ENCODE results near the gene GMDS.

The GMDS gene

GRCh38 chr6:2237001-2237400, 8.4 kb downstream of the GMDS start:
- no peak for DNase-seq

GRCh38 chr6:2235777-2236495, 9.5 kb downstream of the GMDS start:
- DNase-seq = no peak

- no peak for DNase-seq
Observed at GRCh38 chr6:2232445-2232844, 13.0 kb downstream of the GMDS start.

GRCh38 chr6:2231438-2231837, 14.0 kb downstream of the GMDS start:
- no peak for DNase-seq

DNA sequence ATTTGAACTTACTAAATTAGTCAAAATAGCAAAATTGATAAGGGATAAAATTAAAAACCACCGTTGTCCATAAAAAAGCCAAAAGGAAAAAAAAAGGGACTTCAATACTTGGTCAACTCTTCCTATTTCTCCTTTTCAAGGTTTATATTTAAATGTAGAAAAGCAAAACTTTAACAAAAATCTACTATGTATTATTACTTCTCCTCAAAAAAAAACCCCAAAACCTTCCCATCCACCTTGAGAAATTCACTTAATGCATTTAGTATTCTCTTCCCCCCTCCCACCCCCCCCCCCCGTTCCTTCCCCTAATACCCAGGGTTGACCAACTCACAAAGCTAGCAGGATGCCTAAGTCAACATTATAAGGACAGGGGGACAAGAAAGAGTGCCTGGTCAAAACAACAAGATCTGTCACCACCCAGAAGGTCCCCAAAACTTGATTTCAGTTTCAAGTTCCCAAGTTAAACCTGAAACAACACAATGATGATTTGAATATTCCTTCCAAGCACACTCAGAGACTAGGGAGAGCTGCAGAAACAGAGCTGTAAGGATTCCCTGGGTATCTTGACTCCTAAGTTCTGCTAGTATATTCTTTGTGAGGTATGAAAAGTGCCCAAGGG, 14.6 kb downstream of the GMDS start:
- DNase-seq = no peak

DNA sequence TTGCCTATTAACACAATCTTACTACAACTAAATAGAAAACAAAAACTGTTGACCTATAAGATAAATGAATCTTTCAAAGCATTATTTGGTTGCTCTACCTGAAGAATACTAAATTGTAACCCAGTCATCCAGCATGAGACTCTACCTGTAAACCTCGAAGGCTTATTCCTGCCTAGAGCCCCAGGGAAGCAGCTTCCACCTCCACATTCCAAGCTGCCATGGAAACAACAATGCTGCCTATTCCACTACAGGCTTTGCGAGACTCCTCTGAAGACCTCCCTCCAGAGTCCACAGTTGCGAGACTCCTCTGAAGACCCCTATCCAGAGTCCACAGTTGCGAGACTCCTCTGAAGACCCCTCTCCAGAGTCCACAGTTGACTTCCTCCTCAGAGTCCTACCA, 15.7 kb downstream of the GMDS start:
- DNase-seq = no peak

DNA sequence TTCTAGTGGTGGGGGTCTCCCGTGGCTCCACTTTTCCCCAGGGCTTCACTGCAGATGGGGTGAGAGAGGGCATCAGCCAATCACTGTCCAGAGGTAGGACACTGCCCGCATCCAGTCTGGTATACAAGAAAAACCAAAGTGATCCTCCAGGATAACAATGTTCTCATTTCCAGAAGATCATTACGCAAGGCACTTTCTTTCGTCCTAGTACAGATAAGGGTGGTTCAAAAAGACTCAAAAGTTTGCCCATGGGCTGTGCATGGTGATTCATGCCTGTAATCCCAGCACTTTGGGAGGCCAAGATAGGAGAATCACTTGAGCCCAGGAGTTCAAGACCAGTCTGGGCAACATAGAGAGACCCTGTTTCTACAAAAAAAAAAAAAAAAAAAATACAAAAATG, 16.4 kb downstream of the GMDS start:
- no peak for DNase-seq

DNA sequence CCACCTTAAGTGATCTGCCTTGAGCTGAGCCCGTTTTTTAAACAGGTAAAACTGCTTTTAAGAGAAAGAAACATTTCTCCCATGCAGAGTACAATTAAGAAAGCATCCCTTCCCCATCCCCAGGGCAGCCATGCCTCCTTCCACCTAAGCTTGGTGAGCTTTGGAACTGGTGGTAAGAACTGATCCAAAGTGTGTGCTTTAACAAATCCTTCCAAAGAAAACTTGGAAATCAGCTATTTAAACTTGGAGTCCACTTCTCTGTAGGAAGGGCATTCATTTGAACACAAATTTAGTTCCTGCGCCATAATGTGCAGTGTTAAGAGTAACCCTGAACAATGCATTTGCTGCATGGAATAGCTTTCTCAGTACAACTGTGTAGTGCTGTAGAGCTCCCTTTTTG, 17.0 kb downstream of the GMDS start:
- no peak for DNase-seq

DNA sequence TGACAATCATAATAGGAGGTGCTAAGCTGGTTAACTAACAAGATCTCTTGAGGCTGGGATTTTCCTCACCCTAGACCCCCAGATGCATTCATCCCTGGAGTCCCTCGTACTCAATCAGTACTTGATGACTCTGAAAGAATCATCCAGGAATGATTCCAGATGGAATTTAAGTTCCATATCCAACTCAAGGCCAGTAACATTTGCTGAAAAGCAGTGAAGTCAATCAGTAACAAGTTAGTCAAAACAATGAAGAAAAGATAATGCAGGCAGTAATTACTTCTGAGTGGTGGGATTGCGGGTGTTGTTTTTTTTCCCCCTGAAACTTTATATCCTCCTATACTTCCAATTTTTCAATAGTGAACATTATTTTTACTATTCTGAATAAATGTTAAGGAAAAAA, 18.6 kb downstream of the GMDS start:
- no peak for DNase-seq

DNA sequence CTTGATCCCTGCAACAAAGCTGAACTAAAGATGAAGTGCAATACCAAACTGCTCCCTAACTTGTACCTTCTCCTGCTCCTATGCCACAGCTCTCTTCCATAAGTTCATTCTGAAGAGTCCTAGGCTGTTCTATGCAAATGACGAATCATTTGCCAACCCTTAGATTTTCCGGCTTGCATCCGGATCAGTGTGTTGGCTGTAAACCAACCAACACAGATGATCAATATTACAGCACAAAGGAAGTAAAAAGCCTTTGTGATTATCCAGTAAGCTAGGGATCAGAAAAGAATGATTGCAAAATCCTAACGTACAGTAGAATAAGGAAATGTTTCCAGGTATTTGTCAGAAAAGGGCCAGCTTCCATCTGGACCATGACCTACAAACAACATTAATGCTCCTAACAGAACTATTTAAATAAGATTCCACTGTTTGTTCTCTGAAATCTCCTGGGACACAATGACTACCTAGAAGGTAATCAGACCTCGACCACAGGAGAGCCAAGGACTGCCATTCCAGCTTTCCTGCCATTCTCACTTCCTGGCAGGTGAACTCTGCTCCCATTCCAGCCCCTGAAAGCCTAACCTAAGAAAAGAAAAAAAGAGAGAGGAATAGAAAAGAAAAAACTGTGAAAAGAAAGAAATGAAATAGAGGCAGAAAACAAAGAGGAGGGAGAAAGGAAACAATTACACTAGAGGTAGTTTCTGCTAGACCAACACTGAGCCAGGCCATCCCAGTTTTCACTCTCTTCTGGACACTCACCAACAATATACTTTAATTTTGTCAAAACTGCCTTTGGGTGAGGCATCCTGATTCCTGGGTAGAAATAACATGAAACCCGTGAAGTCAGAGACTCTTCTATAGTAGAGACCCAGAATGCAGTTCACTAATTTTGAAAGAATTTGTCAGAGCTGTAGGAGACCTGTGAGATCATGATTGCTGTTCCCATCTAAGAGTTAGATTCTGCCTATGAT, 19.7 kb downstream of the GMDS start:
- no peak for DNase-seq

GRCh38 chr6:2224847-2225382, 20.5 kb downstream of the GMDS start:
- no peak for DNase-seq

DNA sequence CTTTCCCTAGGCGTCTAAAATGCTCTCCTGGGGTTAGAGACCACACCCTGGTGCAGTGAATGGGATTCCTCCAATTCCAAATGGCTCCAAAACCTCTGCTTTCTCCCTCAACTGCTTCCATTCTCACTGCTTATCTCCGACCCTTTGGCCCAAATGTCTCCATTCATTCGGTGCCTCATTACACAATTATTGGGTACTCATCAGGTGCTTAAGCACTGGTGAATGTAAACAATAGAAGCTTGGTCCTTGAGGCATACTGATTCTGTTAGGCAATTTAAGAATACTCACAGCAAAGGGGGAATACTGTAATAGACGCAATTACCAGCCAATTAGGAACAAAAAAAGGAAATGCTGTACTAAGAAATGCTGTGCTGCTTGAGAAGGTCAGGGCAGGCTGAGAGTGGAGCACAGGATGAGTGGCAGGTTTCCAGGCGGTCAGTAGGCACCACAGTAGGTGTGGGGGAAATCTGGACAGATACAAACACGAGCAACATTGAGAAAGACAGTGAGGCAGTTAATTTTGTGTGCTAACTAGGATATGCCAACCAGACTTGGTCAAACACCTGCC, 23.0 kb downstream of the GMDS start:
- DNase-seq = no peak

DNA sequence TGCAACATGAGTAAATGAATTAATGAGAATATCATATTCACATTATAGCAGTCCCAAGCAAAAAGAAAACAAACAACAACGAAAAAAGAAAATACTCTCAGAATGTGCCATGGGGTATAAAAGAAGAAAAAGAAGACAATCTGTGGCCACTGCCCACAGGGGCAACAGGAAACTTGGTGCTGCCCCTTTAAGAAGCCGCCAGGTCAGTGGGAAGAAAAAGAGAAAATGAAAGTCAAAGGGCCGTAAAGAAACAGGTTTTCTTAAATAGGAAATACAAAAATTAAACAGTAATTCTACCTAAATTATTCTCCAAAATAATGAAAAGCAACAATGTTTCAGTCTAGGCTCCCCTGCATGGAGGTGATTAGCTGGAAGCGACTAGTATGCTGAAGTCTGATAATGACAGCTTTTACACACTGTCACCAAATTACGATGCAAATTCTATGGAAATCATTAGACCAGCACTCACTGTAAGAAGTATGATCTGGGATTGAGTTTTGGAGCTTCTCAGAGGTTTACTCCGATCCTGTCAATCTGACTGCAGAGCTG, 23.6 kb downstream of the GMDS start:
- DNase-seq = no peak

- DNase-seq = no peak
Observed at GRCh38 chr6:2220154-2220553, 25.3 kb downstream of the GMDS start.

DNA sequence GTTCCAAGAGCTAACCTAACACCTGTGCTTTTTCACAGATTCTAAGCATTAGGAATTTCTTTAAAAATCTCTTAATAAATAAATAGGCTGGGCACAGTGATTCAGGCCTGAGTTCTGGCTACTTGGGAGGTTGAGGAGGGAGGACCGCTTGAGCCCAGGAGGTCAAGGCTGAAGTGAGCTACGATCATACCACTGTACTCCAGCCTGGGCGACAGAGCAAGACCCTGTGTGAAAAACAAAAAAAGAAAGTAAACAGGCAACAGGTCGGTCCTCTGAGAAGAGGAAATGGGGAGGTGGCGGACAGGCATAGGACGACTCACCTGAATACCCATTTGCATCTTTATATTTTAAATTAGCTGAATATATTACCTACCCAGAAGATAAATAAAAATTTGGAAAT, 26.5 kb downstream of the GMDS start:
- DNase-seq = no peak

GRCh38 chr6:2216794-2217383, 28.5 kb downstream of the GMDS start:
- no peak for DNase-seq

DNA sequence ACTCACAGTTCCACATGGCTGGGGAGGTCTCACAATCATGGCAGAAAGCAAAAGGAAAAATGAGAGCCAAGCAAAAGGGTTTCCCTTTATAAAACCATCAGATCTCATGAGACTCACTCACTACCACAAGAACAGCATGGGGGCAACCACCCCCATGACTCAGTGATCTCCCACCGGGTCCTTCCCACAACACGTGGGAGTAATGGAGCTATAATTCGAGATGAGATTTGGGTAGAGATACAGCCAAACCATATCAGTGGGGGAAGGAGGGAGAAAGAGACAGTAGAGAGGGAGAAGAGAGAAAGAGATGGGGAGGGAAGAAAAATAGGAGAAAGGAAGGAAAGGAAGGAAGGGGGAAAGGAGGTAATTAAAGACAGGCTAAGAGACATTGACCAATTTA, 30.1 kb downstream of the GMDS start:
- DNase-seq = no peak

DNA sequence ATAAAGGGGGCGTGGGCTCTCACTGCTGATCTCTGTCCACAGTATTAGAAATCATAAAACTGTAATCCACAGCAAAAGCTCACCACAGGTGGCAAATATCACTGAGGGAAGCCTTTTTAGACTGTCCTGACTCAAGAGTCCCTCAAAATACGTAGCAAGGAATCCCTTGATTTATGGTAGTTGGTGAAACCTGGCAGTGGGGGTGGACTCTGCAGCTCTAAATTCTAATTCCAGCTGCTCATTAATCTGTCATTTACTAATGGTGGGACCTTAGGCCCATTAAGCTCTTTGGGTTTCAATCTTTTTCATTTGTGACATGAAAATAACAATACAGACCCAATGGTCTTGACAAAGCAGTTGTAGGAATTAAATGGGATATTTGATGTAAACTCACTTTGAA, 32.3 kb downstream of the GMDS start:
- DNase-seq = no peak

DNA sequence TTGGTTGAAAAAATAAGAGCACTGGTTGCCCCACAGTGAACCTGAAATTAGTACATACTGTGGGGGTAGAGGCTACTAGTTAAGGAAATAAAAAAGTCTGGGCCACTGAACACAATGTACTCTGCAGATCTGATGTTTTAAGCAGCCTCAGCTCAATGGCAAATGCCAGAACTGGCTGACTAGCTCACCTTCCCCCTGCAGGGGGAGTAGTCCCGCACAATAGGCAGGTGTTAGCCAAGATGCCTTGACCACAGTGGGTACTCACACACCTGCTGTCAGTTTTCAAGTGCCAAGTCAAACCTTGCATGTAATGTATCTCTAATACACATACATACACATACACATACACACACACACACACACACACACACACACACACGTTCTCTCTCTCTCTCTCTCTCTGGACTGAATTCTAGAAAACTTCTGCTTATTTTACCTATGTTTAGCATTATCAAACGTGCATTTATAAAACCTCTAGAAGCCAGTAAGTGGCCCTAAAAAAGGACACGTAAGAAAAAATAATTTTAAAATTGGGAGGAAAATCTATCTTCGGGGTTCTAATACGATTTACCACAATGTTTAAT, 36.1 kb downstream of the GMDS start:
- peak; percentile 54 for DNase-seq

GRCh38 chr6:2208468-2208867, 36.9 kb downstream of the GMDS start:
- DNase-seq = no peak

GRCh38 chr6:2205396-2205795, 40.0 kb downstream of the GMDS start:
- DNase-seq = no peak

DNA sequence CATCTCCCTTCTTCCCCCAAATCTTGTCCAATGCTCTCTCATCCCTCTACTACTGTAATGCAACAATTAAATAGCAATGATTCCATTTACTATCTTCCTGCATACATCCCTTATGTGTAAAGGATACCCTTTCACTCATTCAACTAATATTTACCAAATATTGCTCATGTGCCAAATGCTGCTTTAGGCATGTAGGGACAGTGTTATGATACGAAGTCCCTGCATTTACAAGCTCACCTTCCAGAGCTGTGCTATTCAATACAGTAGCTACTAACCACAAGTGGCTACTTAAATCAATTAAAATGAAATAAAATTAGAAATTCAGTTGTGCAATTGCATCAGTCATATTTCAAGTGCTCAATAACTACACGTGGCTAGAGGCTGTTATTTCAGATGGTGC, 41.1 kb downstream of the GMDS start:
- no peak for DNase-seq
